ENCODE results near the gene XKRX. TPM values are rescaled to one million over a fixed set of nuclear protein-coding genes. Genes with fewer than 3 reads are reported as not detected.

The XKRX gene
- 1 to 10 TPM in 1 of 7 donors, under 1 TPM in 6; 0.20 to 2.5 (median 0.24) TPM for total RNA-seq
- under 1 TPM; 0.15 to 0.22 TPM for polyA plus RNA-seq
- long read RNA-seq, donor 1: 0 reads
- long read RNA-seq, donor 2: 0 reads
- long read RNA-seq, donor 3, partial matches to known transcripts: 0 of 1 reads
- long read RNA-seq, donor 3, other reads (novel, unspliced or antisense): 1 of 1 reads

- H3K9me3 ChIP-seq: no peaks in the 10 kb centered on the region
- no peaks in the 10 kb centered on the region for H3K36me3 ChIP-seq
- no peak within 1 kb of the TSS for H3K27ac ChIP-seq
- no peaks in the 10 kb centered on the region for H3K27me3 ChIP-seq
- peak within 1 kb of the TSS; percentile 37 for H3K4me3 ChIP-seq
- H3K4me1 ChIP-seq (ENCODE audit: insufficient read depth): no peaks in the 10 kb centered on the region
- TF ChIP-seq EP300 (IDR thresholded peaks at IDR 0.05) (no peak), CTCF (IDR thresholded peaks at IDR 0.05) (no peak), POLR2A (IDR thresholded peaks at IDR 0.05) (no peak)
- intact Hi-C loops (cut with DNase I): no loop called here
- DNase-seq: peak; percentile 15 to 64 (median 43)
- 22 to 34% (median 29%) methylated on average over 51 of the region's 51 CpGs for WGBS, 3 donors
Measured at GRCh38 chrX:100928660-100929613, at the start of gene XKRX. XKRX (minus strand) TSS chrX:100928917; CDS start chrX:100928304, 613 bp downstream.

GRCh38 chrX:100976211-100976610 lies 47.5 kb upstream of the XKRX start:
- H3K36me3 ChIP-seq: no peaks in the 10 kb centered on the region
- H3K4me3 ChIP-seq: no peak overlapping the region
- no peaks in the 10 kb centered on the region for H3K9me3 ChIP-seq
- TF ChIP-seq EP300 (IDR thresholded peaks at IDR 0.05) (no peak), POLR2A (IDR thresholded peaks at IDR 0.05) (no peak), CTCF (IDR thresholded peaks at IDR 0.05) (no peak)
- no peak for DNase-seq
- H3K27ac ChIP-seq: no peak overlapping the region
- no peaks in the 10 kb centered on the region for H3K27me3 ChIP-seq
- intact Hi-C loops (cut with DNase I): no loop called here
- H3K4me1 ChIP-seq (ENCODE audit: insufficient read depth): no peaks in the 10 kb centered on the region
- 74 to 88% (median 84%) methylated on average over 1 of the region's 1 CpG for WGBS, 3 donors

DNA sequence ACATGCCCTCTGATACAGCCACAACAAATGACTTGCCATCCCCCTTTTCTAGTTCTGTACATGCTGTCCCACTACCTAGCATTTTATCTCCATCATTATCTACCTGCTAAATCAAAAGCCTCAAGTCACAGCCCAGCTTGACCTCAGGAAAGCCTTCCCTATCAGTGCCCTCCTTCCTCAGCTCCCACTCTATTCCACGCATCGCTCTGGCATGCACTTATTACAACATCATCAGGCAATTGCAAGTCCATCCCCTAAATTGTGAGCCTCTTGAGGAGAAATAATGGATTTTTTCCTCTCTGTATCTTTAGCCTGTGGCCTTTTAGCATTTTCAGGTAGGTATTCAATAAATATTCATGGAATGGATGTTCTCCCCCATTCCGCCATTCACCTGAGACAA lies 46.5 kb upstream of the XKRX start:
- no peak overlapping the region for H3K27ac ChIP-seq
- TF ChIP-seq POLR2A (IDR thresholded peaks at IDR 0.05): no peak
- no peak for TF ChIP-seq EP300 (IDR thresholded peaks at IDR 0.05)
- TF ChIP-seq CTCF (IDR thresholded peaks at IDR 0.05): no peak
- no peaks in the 10 kb centered on the region for H3K27me3 ChIP-seq
- no peak overlapping the region for H3K4me3 ChIP-seq
- no peaks in the 10 kb centered on the region for H3K36me3 ChIP-seq
- no peaks in the 10 kb centered on the region for H3K4me1 ChIP-seq (ENCODE audit: insufficient read depth)
- 88 to 95% (median 92%) methylated on average over 3 of the region's 3 CpGs for WGBS, 3 donors
- DNase-seq: no peak
- intact Hi-C loops (cut with DNase I): no loop called here
- no peaks in the 10 kb centered on the region for H3K9me3 ChIP-seq

- no peaks in the 10 kb centered on the region for H3K4me1 ChIP-seq (ENCODE audit: insufficient read depth)
- intact Hi-C loops (cut with DNase I): no loop called here
- no peaks in the 10 kb centered on the region for H3K36me3 ChIP-seq
- TF ChIP-seq POLR2A (IDR thresholded peaks at IDR 0.05) (no peak), EP300 (IDR thresholded peaks at IDR 0.05) (no peak), CTCF (IDR thresholded peaks at IDR 0.05) (no peak)
- WGBS, 3 donors: 95 to 97% (median 96%) methylated on average over 14 to 19 of the region's 19 CpGs
- no peaks in the 10 kb centered on the region for H3K27me3 ChIP-seq
- DNase-seq: no peak
- no peaks in the 10 kb centered on the region for H3K9me3 ChIP-seq
- H3K27ac ChIP-seq: no peak overlapping the region
- no peak overlapping the region for H3K4me3 ChIP-seq
Measured at GRCh38 chrX:100973411-100973810, 44.7 kb upstream of the XKRX start.

All from ovary (tissue), 10 donors.